PC-3 (cell line): Measurements from ENCODE around the gene MDK. TPM values are rescaled to one million over a fixed set of nuclear protein-coding genes. Genes with fewer than 3 reads are reported as not detected.

Source experiments
- ATAC-seq: fragments of 200-7000 bp; cut with Tn5 transposase; 2 replicates; pipeline ENCODE4 v1.9.1; 2020; ENCODE audit warnings: mild to moderate bottlenecking, moderate library complexity
- BruUV-seq: library from RNA; stranded (reverse); fragments of 400-500 nt; replicated peaks from 2 replicates; lab custom pipeline; 2021; lab: Mats Ljungman, UMichigan
- CTCF ChIA-PET: fragments of 300-600 bp; sonication (Branson Sonifier 250); formaldehyde crosslinking; loops from one replicate; lab custom pipeline; 2022; ENCODE audit warnings: antibody characterized with exemption; lab: Charles Lee
- POLR2A ChIA-PET: fragments of 300-600 bp; sonication (Branson Sonifier 250); formaldehyde crosslinking; loops from one replicate; lab custom pipeline; 2022; ENCODE audit warnings: antibody characterized with exemption; ENCODE audit not compliant: unreplicated experiment; lab: Charles Lee
- DNase-seq: peaks from one replicate; pipeline ENCODE4 v3.0.0-alpha.2; 2015
- H2AFZ ChIP-seq: fragments of 300-600 bp; sonication (generic); 2 replicates; pipeline ENCODE4 v1.6.0; 2016; ENCODE audit warnings: antibody characterized with exemption, low read length
- H3F3A ChIP-seq: fragments of 300-600 bp; sonication (generic); one replicate; pipeline ENCODE4 v1.6.0; 2017; ENCODE audit warnings: antibody characterized with exemption, low read length, control low read depth, mild to moderate bottlenecking; ENCODE audit not compliant: unreplicated experiment
- H3K27ac ChIP-seq: fragments of 300-600 bp; sonication (generic); 2 replicates; pipeline ENCODE4 v1.5.1; 2016; ENCODE audit warnings: mild to moderate bottlenecking, low read length
- H3K27me3 ChIP-seq: fragments of 300-600 bp; sonication (generic); 2 replicates; pipeline ENCODE4 v1.6.1; 2016; ENCODE audit warnings: low read length, mixed read lengths
- H3K36me3 ChIP-seq: fragments of 300-600 bp; sonication (generic); 2 replicates; pipeline ENCODE4 v1.6.1; 2016; ENCODE audit warnings: low read depth, mixed run types, low read length, mixed read lengths
- H3K4me1 ChIP-seq: fragments of 300-600 bp; sonication (generic); 2 replicates; pipeline ENCODE4 v1.5.1; 2016; ENCODE audit warnings: low read length; ENCODE audit not compliant: insufficient read depth
- H3K4me2 ChIP-seq: fragments of 300-600 bp; sonication (generic); 2 replicates; pipeline ENCODE4 v1.6.0; 2016; ENCODE audit warnings: low read length
- H3K4me3 ChIP-seq: fragments of 300-600 bp; sonication (generic); 2 replicates; pipeline ENCODE4 v1.5.1; 2016; ENCODE audit warnings: mild to moderate bottlenecking, low read length, mixed read lengths
- H3K79me2 ChIP-seq: fragments of 300-600 bp; sonication (generic); 2 replicates; pipeline ENCODE4 v1.6.1; 2017; ENCODE audit warnings: low read length, mixed read lengths
- H3K9ac ChIP-seq: fragments of 300-600 bp; sonication (generic); 2 replicates; pipeline ENCODE4 v1.6.0; 2016; ENCODE audit warnings: mild to moderate bottlenecking, low read length
- H3K9me2 ChIP-seq: fragments of 300-600 bp; sonication (generic); replicated peaks from 2 replicates; pipeline ENCODE4 v1.6.1; 2016; ENCODE audit warnings: mixed run types, low read length, mixed read lengths
- H3K9me3 ChIP-seq: fragments of 300-600 bp; sonication (generic); 2 replicates; pipeline ENCODE4 v1.6.1; 2016; ENCODE audit warnings: low read length, mixed read lengths
- H4K20me1 ChIP-seq: fragments of 300-600 bp; sonication (generic); 2 replicates; pipeline ENCODE4 v1.6.1; 2016; ENCODE audit warnings: low read length, mixed read lengths
- EZH2 ChIP-seq: fragments of 300-600 bp; sonication (generic); IDR thresholded peaks from one replicate; pipeline ENCODE4 v1.6.1; 2017; ENCODE audit warnings: antibody characterized with exemption, mild to moderate bottlenecking, low read length; ENCODE audit not compliant: unreplicated experiment
- EZH2phosphoT487 ChIP-seq: fragments of 300-600 bp; sonication (generic); IDR thresholded peaks from 2 replicates; pipeline ENCODE4 v1.6.1; 2018; ENCODE audit warnings: mild to moderate bottlenecking, antibody characterized with exemption, low read length, borderline replicate concordance
- intact Hi-C: fragments of 100-400 bp; cut with micrococcal nuclease; formaldehyde crosslinking; loops from 2 replicates; pipeline ENCODE4 v1.9.0; 2023
- total RNA-seq: library from RNA; depleted of rRNA; stranded (reverse); fragments of >200 nt; gene quantifications from 2 replicates; pipeline ENCODE4 v1.2.3, GENCODE V29; 2014
- TF ChIP-seq, protein P1 (sequence below): fragments of 300-600 bp; sonication (generic); conservative IDR thresholded peaks from 2 replicates; pipeline ENCODE4 v1.5.1; 2017; ENCODE audit warnings: antibody characterized with exemption, low read depth, mild to moderate bottlenecking, low read length

The MDK gene
- total RNA-seq, 1 experiment from 2014 or later, result 184 TPM

GRCh38 chr11:46351148-46351547, 30.3 kb upstream of the MDK start:
- no peaks in the 10 kb centered on the region for H3K27me3 ChIP-seq
- CTCF ChIA-PET, result no interaction called here
- BruUV-seq, result no TSS peak
- H3F3A ChIP-seq, result no peaks in the 10 kb centered on the region
- DNase-seq (no peak), ATAC-seq (no peak)
- H3K9me3 ChIP-seq, result no peaks in the 10 kb centered on the region
- H3K9ac ChIP-seq, result no peak overlapping the region
- H3K9me2 ChIP-seq, result no peaks in the 10 kb centered on the region
- peaks cover 70% of the 10 kb centered on the region for H3K79me2 ChIP-seq
- H3K4me3 ChIP-seq, result no peak overlapping the region
- TF ChIP-seq EZH2phosphoT487 (no peak), EZH2 (no peak)
- TF ChIP-seq, protein P1, sequence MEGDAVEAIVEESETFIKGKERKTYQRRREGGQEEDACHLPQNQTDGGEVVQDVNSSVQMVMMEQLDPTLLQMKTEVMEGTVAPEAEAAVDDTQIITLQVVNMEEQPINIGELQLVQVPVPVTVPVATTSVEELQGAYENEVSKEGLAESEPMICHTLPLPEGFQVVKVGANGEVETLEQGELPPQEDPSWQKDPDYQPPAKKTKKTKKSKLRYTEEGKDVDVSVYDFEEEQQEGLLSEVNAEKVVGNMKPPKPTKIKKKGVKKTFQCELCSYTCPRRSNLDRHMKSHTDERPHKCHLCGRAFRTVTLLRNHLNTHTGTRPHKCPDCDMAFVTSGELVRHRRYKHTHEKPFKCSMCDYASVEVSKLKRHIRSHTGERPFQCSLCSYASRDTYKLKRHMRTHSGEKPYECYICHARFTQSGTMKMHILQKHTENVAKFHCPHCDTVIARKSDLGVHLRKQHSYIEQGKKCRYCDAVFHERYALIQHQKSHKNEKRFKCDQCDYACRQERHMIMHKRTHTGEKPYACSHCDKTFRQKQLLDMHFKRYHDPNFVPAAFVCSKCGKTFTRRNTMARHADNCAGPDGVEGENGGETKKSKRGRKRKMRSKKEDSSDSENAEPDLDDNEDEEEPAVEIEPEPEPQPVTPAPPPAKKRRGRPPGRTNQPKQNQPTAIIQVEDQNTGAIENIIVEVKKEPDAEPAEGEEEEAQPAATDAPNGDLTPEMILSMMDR, result no peak
- H3K27ac ChIP-seq, result no peak overlapping the region
- POLR2A ChIA-PET, result no interaction called here
- H3K4me2 ChIP-seq, result no peak overlapping the region
- H3K4me1 ChIP-seq, result peaks cover 12% of the 10 kb centered on the region
- no peaks in the 10 kb centered on the region; the same call in 1 of the 2 replicates for H3K36me3 ChIP-seq
- intact Hi-C loops, result no loop called here
- no peaks in the 10 kb centered on the region for H4K20me1 ChIP-seq
- H2AFZ ChIP-seq, result no peak overlapping the region

- H4K20me1 ChIP-seq, result no peaks in the 10 kb centered on the region
- no peak overlapping the region for H2AFZ ChIP-seq
- DNase-seq (no peak), ATAC-seq (no peak)
- TF ChIP-seq, protein P1, result no peak
- TF ChIP-seq EZH2 (no peak), EZH2phosphoT487 (no peak)
- no peak overlapping the region for H3K4me2 ChIP-seq
- BruUV-seq, result no TSS peak
- no peak overlapping the region for H3K4me3 ChIP-seq
- intact Hi-C loops, result no loop called here
- H3K9me3 ChIP-seq, result no peaks in the 10 kb centered on the region
- no peak overlapping the region for H3K27ac ChIP-seq
- ChIA-PET POLR2A (no interaction called here), CTCF (no interaction called here)
- H3F3A ChIP-seq, result no peaks in the 10 kb centered on the region
- H3K27me3 ChIP-seq, result no peaks in the 10 kb centered on the region
- no peak overlapping the region for H3K9ac ChIP-seq
- no peaks in the 10 kb centered on the region; the same call in 1 of the 2 replicates for H3K36me3 ChIP-seq
- H3K79me2 ChIP-seq, result peaks cover 74% of the 10 kb centered on the region
- H3K9me2 ChIP-seq, result no peaks in the 10 kb centered on the region
- peaks cover 12% of the 10 kb centered on the region for H3K4me1 ChIP-seq
Observed at GRCh38 chr11:46351606-46352005, 29.9 kb upstream of the MDK start.

DNA sequence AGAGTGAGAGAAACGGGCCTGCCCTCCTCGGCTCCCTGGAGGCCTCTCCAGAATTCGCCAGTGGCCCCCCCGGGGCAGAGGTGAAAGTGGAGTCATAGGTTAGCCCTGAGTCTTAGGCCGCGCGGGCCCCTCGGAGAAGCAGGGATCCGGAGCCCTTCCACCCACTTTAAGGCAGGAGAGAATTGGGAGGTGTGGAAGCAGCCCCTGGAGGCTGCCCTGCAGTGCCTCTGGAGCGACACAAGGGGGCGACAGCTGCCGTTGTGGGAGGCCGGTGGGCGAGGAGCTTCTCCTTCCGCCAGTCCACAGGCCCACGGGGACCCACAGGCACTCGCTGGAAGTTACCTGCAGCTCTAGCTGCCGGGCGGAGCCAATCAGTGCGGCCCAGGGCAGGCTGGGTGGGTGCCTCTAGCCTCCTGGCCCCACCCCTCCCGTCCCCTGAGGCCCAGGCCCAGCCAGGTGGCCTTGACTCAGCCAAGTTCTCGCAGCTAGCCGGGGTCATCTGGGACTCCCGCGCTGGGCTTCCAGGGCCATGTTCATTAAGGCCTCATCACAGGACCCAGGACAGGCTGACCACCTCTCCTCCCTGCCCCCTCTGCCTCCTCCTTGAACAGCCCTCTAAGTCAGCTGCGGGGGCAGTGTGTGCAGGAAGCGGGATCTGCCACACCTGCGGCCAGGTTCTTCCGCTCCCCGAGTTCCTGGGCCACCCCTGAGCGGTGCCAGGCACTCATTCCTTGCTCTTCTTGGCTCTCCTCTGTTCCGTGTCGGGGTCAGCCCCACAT, 29.2 kb upstream of the MDK start:
- peaks cover 12% of the 10 kb centered on the region for H3K4me1 ChIP-seq
- no peak overlapping the region for H3K4me3 ChIP-seq
- no peaks in the 10 kb centered on the region for H4K20me1 ChIP-seq
- H3K36me3 ChIP-seq, result no peaks in the 10 kb centered on the region; the same call in 1 of the 2 replicates
- ChIA-PET POLR2A (no interaction called here), CTCF (interaction anchor here (0.6 kb wide), 1 partner anchor 61 kb away, joined by 3 read pairs; no protein-coding TSS in a partner anchor)
- no TSS peak for BruUV-seq
- peak; percentile 26 for DNase-seq
- TF ChIP-seq EZH2, result no peak
- TF ChIP-seq, protein P1, result peak; percentile 73
- H3F3A ChIP-seq, result no peaks in the 10 kb centered on the region
- H3K79me2 ChIP-seq, result peaks cover 81% of the 10 kb centered on the region
- H3K9ac ChIP-seq, result no peak overlapping the region
- no peaks in the 10 kb centered on the region for H3K27me3 ChIP-seq
- H3K4me2 ChIP-seq, result no peak overlapping the region
- H3K27ac ChIP-seq, result no peak overlapping the region
- intact Hi-C loops, result no loop called here
- H2AFZ ChIP-seq, result no peak overlapping the region
- ATAC-seq, result no peak
- no peaks in the 10 kb centered on the region for H3K9me2 ChIP-seq
- H3K9me3 ChIP-seq, result no peaks in the 10 kb centered on the region
